Panc1 (cell line): ENCODE data around the gene CHTF8. TPM values are rescaled to one million over a fixed set of nuclear protein-coding genes. Genes with fewer than 3 reads are reported as not detected.

Experiments
- ATAC-seq: fragments of 200-7000 bp; cut with Tn5 transposase; 2 replicates; pipeline ENCODE4 v1.9.1; 2020; ENCODE audit warnings: mild to moderate bottlenecking, moderate library complexity
- BruUV-seq: library from RNA; stranded (reverse); fragments of 400-500 nt; replicated peaks from 2 replicates; lab custom pipeline; 2021; lab: Mats Ljungman, UMichigan
- CTCF ChIA-PET: fragments of 300-600 bp; sonication (Branson Sonifier 250); formaldehyde crosslinking; loops from one replicate; lab custom pipeline; 2022; ENCODE audit warnings: antibody characterized with exemption; lab: Charles Lee
- POLR2A ChIA-PET: fragments of 300-600 bp; sonication (Branson Sonifier 250); formaldehyde crosslinking; loops from one replicate; lab custom pipeline; 2022; ENCODE audit warnings: antibody characterized with exemption; lab: Charles Lee
- DNase-seq: peaks from one replicate; pipeline ENCODE4 v3.0.0-alpha.2; 2010; ENCODE audit warnings: low read depth, low spot score
- H3K27ac ChIP-seq: 2 replicates; pipeline ENCODE4 v1.5.1; 2011; ENCODE audit warnings: mild to moderate bottlenecking, low read length, inconsistent platforms
- H3K27me3 ChIP-seq: fragments of 200-500 bp; sonication (Bioruptor generic); 2 replicates; pipeline ENCODE4 v1.6.0; 2014; ENCODE audit warnings: low read length, inconsistent platforms; ENCODE audit not compliant: control insufficient read depth, insufficient read depth
- H3K36me3 ChIP-seq: fragments of 200-500 bp; sonication (Bioruptor generic); 2 replicates; pipeline ENCODE4 v1.5.1; 2014; ENCODE audit warnings: inconsistent platforms, mild to moderate bottlenecking, low read length, moderate library complexity; ENCODE audit not compliant: control insufficient read depth, insufficient read depth
- H3K4me1 ChIP-seq: 2 replicates; pipeline ENCODE4 v1.5.1; 2011; ENCODE audit warnings: inconsistent platforms, mild to moderate bottlenecking, low read length, moderate library complexity; ENCODE audit not compliant: control insufficient read depth, insufficient read depth
- H3K4me3 ChIP-seq, 2 experiments: 2 replicates each; pipeline ENCODE4 v1.5.1; 2011 to 2012; ENCODE audit warnings: low read depth in 2 of 2, low read length in 2 of 2, mild to moderate bottlenecking in 2 of 2, inconsistent platforms in 1 of 2, moderate library complexity in 1 of 2
- H3K9me3 ChIP-seq: fragments of 200-500 bp; sonication (Bioruptor generic); 2 replicates; pipeline ENCODE4 v1.5.1; 2014; ENCODE audit warnings: low read depth, mild to moderate bottlenecking, inconsistent platforms, low read length, moderate library complexity; ENCODE audit not compliant: control insufficient read depth, insufficient read depth
- POLR2AphosphoS5 ChIP-seq: IDR thresholded peaks from 2 replicates; pipeline ENCODE4 v1.6.1; 2012; ENCODE audit warnings: mild to moderate bottlenecking, low read depth, low read length, moderate library complexity
- SIN3A ChIP-seq: IDR thresholded peaks from 2 replicates; pipeline ENCODE4 v1.6.1; 2012; ENCODE audit warnings: low read depth, mild to moderate bottlenecking, low read length, moderate library complexity, borderline replicate concordance; ENCODE audit not compliant: insufficient read depth
- TCF7L2 ChIP-seq: IDR thresholded peaks from 2 replicates; pipeline ENCODE4 v1.6.1; 2011; ENCODE audit warnings: mild to moderate bottlenecking, low read depth, low read length, inconsistent platforms
- in situ Hi-C: cut with HindIII; loops from 2 replicates; pipeline ENCODE4 v1.10.0; 2016; ENCODE audit warnings: low sequenced_read_pairs, low pct_unique_long_range_greater_than_20kb
- intact Hi-C: fragments of 100-400 bp; cut with micrococcal nuclease; formaldehyde crosslinking; loops from one replicate; pipeline ENCODE4 v1.10.0; 2022; ENCODE audit not compliant: unreplicated experiment
- total RNA-seq: library from RNA; stranded (reverse); gene quantifications from one replicate; pipeline ENCODE4 v1.2.1, GENCODE V29; 2021; ENCODE audit not compliant: unreplicated experiment
- TF ChIP-seq, protein P1 (sequence below): fragments of 450-650 bp; IDR thresholded peaks from 2 replicates; pipeline ENCODE4 v1.5.1; 2017; ENCODE audit warnings: mild to moderate bottlenecking
- TF ChIP-seq, protein P2 (sequence below), 2 experiments: IDR thresholded peaks; 2 replicates each; pipeline ENCODE4 v1.6.1; 2011 to 2012; ENCODE audit warnings: low read depth in 2 of 2, control low read depth in 1 of 2, low read length in 1 of 2, mild to moderate bottlenecking in 1 of 2, moderate library complexity in 1 of 2; ENCODE audit not compliant: insufficient read depth in 1 of 2

CHTF8 gene
- total RNA-seq, 1 experiment from 2014 or later = 116 TPM

DNA sequence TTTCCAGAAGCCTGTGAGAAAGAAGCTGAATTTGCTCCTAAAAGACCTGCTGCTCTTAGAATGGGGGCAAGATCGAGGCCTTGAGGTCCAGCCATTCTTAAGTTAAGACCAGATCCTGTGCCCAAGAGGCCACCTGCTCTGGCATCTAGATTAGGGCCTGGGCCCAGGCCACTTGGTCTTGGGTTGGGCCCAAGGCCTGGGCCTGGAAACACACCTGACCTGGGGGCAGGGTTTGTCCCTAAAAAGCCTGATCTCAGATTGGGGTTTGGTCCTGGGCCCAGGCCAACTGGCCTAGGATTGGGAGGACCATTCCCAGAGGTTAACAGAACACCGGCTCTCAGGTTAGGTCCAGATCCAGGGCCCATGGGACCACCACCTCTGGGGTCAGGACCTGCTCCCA, 12.9 kb downstream of the CHTF8 start:
- POLR2A ChIA-PET = interaction anchor here (0.6 kb wide), 1 partner anchor 304 kb away, joined by 3 read pairs; no protein-coding TSS in a partner anchor
- Histone ChIP-seq H3K27ac (no peak overlapping the region), H3K36me3 (peaks cover 4% of the 10 kb centered on the region), H3K4me3 (no peak overlapping the region), H3K9me3 (no peaks in the 10 kb centered on the region), H3K4me1 (no peaks in the 10 kb centered on the region), H3K27me3 (no peaks in the 10 kb centered on the region)
- in situ Hi-C loops = no loop called here
- DNase-seq (no peak), ATAC-seq (no peak)
- CTCF ChIA-PET = interaction anchor here (0.5 kb wide), 1 partner anchor 541 kb away, joined by 4 read pairs; no protein-coding TSS in a partner anchor
- BruUV-seq = no TSS peak
- TF ChIP-seq, protein P1, sequence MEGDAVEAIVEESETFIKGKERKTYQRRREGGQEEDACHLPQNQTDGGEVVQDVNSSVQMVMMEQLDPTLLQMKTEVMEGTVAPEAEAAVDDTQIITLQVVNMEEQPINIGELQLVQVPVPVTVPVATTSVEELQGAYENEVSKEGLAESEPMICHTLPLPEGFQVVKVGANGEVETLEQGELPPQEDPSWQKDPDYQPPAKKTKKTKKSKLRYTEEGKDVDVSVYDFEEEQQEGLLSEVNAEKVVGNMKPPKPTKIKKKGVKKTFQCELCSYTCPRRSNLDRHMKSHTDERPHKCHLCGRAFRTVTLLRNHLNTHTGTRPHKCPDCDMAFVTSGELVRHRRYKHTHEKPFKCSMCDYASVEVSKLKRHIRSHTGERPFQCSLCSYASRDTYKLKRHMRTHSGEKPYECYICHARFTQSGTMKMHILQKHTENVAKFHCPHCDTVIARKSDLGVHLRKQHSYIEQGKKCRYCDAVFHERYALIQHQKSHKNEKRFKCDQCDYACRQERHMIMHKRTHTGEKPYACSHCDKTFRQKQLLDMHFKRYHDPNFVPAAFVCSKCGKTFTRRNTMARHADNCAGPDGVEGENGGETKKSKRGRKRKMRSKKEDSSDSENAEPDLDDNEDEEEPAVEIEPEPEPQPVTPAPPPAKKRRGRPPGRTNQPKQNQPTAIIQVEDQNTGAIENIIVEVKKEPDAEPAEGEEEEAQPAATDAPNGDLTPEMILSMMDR = no peak
- TF ChIP-seq POLR2AphosphoS5 (no peak), TCF7L2 (no peak), SIN3A (no peak)
- TF ChIP-seq, protein P2, sequence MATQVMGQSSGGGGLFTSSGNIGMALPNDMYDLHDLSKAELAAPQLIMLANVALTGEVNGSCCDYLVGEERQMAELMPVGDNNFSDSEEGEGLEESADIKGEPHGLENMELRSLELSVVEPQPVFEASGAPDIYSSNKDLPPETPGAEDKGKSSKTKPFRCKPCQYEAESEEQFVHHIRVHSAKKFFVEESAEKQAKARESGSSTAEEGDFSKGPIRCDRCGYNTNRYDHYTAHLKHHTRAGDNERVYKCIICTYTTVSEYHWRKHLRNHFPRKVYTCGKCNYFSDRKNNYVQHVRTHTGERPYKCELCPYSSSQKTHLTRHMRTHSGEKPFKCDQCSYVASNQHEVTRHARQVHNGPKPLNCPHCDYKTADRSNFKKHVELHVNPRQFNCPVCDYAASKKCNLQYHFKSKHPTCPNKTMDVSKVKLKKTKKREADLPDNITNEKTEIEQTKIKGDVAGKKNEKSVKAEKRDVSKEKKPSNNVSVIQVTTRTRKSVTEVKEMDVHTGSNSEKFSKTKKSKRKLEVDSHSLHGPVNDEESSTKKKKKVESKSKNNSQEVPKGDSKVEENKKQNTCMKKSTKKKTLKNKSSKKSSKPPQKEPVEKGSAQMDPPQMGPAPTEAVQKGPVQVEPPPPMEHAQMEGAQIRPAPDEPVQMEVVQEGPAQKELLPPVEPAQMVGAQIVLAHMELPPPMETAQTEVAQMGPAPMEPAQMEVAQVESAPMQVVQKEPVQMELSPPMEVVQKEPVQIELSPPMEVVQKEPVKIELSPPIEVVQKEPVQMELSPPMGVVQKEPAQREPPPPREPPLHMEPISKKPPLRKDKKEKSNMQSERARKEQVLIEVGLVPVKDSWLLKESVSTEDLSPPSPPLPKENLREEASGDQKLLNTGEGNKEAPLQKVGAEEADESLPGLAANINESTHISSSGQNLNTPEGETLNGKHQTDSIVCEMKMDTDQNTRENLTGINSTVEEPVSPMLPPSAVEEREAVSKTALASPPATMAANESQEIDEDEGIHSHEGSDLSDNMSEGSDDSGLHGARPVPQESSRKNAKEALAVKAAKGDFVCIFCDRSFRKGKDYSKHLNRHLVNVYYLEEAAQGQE (IDR thresholded peaks at IDR 0.05; ENCODE audit: insufficient read depth in 1 of 2, low read depth in 2 of 2, low read length in 1 of 2) = no peak
- intact Hi-C loops = loop anchor here (10.0 kb wide), 1 partner anchor 265 kb away; no protein-coding TSS in a partner anchor

DNA sequence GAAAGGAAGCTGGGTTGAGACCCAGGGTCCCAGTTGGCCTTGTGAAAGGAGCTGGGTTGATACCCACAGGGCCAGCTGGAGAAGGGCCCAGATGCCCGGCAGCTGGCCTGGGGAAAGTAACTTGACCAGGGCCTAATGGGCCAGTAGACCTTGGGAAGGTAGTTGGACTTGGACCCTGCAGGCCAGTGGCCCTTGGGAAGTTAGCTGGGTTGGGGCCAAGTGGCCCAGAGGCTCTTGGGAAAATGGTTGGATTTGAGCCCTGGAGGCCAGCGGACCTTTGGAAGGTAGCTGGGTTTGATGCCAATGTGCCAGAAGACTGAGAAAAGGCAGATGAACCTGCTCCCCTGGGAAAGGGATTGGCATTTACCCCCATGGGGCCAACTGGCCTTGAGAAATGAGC, 13.4 kb downstream of the CHTF8 start:
- peaks cover 4% of the 10 kb centered on the region for H3K36me3 ChIP-seq

More for the DNA sequence above, 13.4 kb downstream of the CHTF8 start:
- in situ Hi-C loops (no loop called here), intact Hi-C loops (loop anchor here (10.0 kb wide), 1 partner anchor 264 kb away; no protein-coding TSS in a partner anchor)
- no peaks in the 10 kb centered on the region for H3K4me1 ChIP-seq
- BruUV-seq = no TSS peak
- TF ChIP-seq, protein P1 = no peak
- no peak for TF ChIP-seq TCF7L2
- no peak for TF ChIP-seq SIN3A
- TF ChIP-seq, protein P2 (IDR thresholded peaks at IDR 0.05; ENCODE audit: insufficient read depth in 1 of 2, low read depth in 2 of 2, low read length in 1 of 2) = no peak
- no peak for TF ChIP-seq POLR2AphosphoS5
- ATAC-seq (no peak), DNase-seq (no peak)
- H3K27me3 ChIP-seq = no peaks in the 10 kb centered on the region
- no peak overlapping the region for H3K4me3 ChIP-seq
- H3K9me3 ChIP-seq = no peaks in the 10 kb centered on the region
- CTCF ChIA-PET = interaction anchor here (0.5 kb wide), 1 partner anchor 541 kb away, joined by 4 read pairs; no protein-coding TSS in a partner anchor
- POLR2A ChIA-PET = interaction anchor here (0.6 kb wide), 1 partner anchor 303 kb away, joined by 3 read pairs; no protein-coding TSS in a partner anchor
- no peak overlapping the region for H3K27ac ChIP-seq
